NT2/D1 (cell line): ENCODE data around the gene SNRPA1.

ENCODE experiments used
- DNase-seq: peaks from one replicate; pipeline ENCODE4 v3.0.0-alpha.2; 2011; ENCODE audit warnings: low read depth, low spot score
- H3K27me3 ChIP-seq: 2 replicates; pipeline ENCODE4 v1.6.0; 2011; ENCODE audit warnings: mild to moderate bottlenecking; ENCODE audit not compliant: insufficient read length, insufficient read depth
- H3K36me3 ChIP-seq: 2 replicates; pipeline ENCODE4 v1.6.1; 2011; ENCODE audit warnings: mild to moderate bottlenecking, low read length, mixed read lengths; ENCODE audit not compliant: insufficient read depth, insufficient read length
- H3K4me1 ChIP-seq: 2 replicates; pipeline ENCODE4 v1.5.1; 2011; ENCODE audit not compliant: insufficient read depth, insufficient read length
- H3K4me3 ChIP-seq: 2 replicates; pipeline ENCODE4 v1.5.1; 2011; ENCODE audit warnings: low read depth; ENCODE audit not compliant: insufficient read length
- H3K9ac ChIP-seq: 2 replicates; pipeline ENCODE4 v1.6.0; 2011; ENCODE audit warnings: low read depth; ENCODE audit not compliant: insufficient read length
- H3K9me3 ChIP-seq: 2 replicates; pipeline ENCODE4 v1.5.1; 2011; ENCODE audit warnings: mild to moderate bottlenecking, low read length; ENCODE audit not compliant: insufficient read depth
- SUZ12 ChIP-seq: IDR thresholded peaks from 2 replicates; pipeline ENCODE4 v1.6.1; 2011; ENCODE audit not compliant: insufficient read length, insufficient read depth; ENCODE audit errors: extremely low read depth
- YY1 ChIP-seq: IDR thresholded peaks from 2 replicates; pipeline ENCODE4 v1.6.1; 2011; ENCODE audit not compliant: insufficient read length, insufficient read depth
- ZNF274 ChIP-seq: IDR thresholded peaks from 2 replicates; pipeline ENCODE4 v1.6.1; 2011; ENCODE audit warnings: mild to moderate bottlenecking, low read depth, low read length

SNRPA1 gene

DNA sequence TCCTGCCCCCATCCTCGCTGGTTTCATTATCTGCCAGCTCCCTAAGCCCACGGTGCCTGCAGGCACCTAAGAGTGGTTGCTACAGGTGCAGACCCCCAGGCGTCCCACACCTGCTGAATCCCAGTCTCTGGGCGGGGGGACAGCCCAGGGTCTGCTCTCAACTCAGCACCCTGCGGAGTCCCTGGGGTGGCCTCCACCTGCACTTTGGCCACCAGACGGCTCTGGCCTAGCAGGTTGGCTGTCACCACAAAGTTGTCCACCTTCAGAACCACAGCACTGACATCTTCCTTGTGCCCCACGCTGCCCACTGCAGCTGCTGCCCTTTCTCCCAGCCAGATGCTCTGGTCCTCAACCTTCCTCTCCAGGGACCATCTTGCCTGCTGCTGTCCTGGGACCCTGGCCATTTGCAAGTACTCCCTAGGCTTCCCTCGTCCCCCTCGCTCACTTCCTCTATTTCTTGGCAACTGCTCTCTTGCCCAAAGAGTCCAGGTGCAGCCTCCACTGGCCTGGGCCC lies 34.9 kb upstream of the SNRPA1 start:
- Histone ChIP-seq H3K4me1 (peaks cover 2% of the 10 kb centered on the region), H3K27me3 (no peaks in the 10 kb centered on the region), H3K9me3 (no peaks in the 10 kb centered on the region; the same call in 1 of the 2 replicates), H3K36me3 (peaks cover 12% of the 10 kb centered on the region), H3K9ac (no peak overlapping the region), H3K4me3 (no peak overlapping the region)
- TF ChIP-seq ZNF274, result no peak
- no peak for TF ChIP-seq SUZ12
- TF ChIP-seq YY1, result no peak
- DNase-seq, result no peak

DNA sequence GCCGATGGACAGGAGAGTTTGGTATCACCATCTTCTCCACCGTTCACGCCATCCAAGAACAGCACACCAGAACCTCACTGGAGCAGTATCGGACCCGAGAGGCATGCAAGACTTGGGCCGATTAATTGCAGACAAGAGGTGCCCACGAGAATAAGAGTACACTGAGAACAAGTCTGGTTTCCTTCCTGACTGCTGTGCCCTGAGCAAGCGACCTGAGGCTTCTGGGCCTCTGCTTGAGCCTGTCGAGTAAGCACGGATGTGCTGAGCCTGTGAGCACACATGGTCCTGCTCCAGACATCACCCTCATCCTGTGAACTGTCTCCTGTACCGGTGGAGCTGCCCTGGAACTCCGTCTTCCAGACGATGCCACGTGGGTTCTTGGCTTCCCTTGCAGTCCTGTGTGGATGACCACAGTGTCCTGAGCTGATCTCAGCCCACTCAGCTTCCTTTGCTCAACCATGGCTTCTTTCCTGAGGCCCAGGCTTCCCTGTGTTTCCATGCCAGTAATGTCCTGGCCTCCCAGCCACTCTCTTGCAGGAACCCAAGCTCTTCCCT lies 34.3 kb upstream of the SNRPA1 start:
- H3K36me3 ChIP-seq, result peaks cover 17% of the 10 kb centered on the region
- H3K4me3 ChIP-seq, result no peak overlapping the region
- TF ChIP-seq ZNF274, result no peak
- TF ChIP-seq YY1, result no peak
- no peak for TF ChIP-seq SUZ12
- H3K4me1 ChIP-seq, result peaks cover 2% of the 10 kb centered on the region
- no peaks in the 10 kb centered on the region for H3K27me3 ChIP-seq
- H3K9ac ChIP-seq, result no peak overlapping the region
- DNase-seq, result no peak
- no peaks in the 10 kb centered on the region; the same call in 1 of the 2 replicates for H3K9me3 ChIP-seq

DNA sequence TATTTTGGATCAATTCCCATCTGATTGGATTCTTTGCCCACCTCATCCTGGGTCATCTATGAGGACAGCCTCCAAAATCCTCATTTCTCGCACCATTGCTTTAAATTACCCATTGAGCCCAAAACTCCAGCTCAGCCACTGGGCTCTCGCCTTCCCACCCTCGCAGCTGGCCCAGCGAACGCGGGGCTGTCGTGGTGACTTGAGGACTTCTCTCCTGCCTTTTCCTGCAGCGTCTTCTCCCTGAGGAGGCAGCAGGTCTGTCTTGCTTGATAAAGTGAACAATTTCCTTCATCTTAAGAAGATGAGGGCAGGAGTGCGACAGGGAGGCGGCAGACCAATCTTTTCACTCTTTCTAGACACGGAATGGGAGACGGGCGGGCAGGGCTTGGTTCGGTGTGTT lies 33.0 kb upstream of the SNRPA1 start:
- H3K9me3 ChIP-seq, result no peaks in the 10 kb centered on the region
- peaks cover 17% of the 10 kb centered on the region for H3K36me3 ChIP-seq
- no peak for DNase-seq
- no peaks in the 10 kb centered on the region for H3K27me3 ChIP-seq
- H3K9ac ChIP-seq, result no peak overlapping the region
- H3K4me3 ChIP-seq, result no peak overlapping the region
- peaks cover 2% of the 10 kb centered on the region for H3K4me1 ChIP-seq
- TF ChIP-seq YY1 (no peak), SUZ12 (no peak)

DNA sequence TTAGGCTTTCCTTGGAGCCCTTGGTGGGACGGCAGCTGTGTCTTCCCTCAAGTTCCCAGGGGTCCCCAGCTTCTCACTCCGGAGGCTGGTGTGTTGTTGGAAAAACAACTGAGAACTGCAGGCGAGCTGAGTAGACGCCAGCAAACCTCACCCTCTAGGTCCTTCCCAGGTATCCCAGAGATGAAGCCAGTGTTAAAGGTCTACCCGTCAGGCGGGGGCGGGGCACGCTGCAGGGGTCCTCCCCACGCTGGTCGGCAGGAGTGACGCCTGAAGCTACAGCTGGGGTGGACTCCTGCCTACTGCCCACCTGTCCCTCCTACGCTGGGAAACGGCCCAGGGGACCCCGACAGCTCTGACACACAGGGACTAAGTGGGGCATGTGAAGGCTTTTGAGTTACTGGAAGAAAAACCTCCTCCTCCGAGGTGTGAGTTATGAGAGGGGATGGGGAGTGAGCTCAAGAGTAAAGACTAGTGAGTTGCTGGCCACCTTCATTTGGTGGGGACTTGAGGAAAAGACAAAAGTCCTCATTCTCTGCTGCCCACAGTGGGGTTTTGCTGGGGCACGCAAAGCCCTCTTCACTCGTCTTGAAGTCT lies 32.2 kb upstream of the SNRPA1 start:
- no peak overlapping the region for H3K4me3 ChIP-seq
- no peak overlapping the region for H3K9ac ChIP-seq
- H3K27me3 ChIP-seq, result no peaks in the 10 kb centered on the region
- no peak for DNase-seq
- no peak for TF ChIP-seq SUZ12
- TF ChIP-seq YY1, result no peak
- TF ChIP-seq ZNF274, result no peak
- H3K36me3 ChIP-seq, result peaks cover 17% of the 10 kb centered on the region
- no peaks in the 10 kb centered on the region for H3K9me3 ChIP-seq
- peaks cover 2% of the 10 kb centered on the region for H3K4me1 ChIP-seq

DNA sequence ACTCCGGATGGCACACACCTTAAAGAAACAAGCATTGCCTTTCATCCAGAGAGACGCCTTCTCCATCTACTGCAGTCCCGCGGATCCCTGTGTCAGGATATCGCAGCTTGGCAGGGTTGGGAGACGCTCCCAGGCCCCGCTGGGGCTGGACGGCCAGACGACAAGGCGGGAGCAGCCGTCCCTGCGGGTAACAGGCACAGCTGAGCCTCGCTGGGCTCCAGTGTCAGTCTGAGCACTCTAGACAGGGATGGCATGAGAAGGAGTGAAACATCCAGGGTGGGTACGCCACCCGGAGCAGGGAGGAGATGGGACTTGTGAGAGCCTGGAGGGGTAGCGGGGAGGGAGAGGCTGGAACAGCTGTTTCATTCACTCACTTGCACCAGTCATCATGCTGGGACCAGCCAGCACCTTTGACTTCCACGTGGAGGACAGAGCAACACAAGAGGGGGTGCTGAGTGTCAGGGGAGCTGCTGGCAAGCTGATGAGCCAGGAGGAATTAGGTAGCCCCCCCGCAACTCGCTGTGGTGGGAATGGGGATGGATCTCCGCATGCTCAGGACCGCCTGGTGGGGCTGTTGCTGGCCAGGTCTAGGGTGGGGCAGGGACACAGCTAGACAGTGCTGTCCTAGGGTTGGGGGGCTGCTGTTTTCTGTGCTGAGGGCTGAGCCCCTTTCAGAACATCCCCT lies 31.6 kb upstream of the SNRPA1 start:
- Histone ChIP-seq H3K9me3 (no peaks in the 10 kb centered on the region), H3K4me3 (no peak overlapping the region), H3K9ac (no peak overlapping the region), H3K27me3 (no peaks in the 10 kb centered on the region), H3K4me1 (peaks cover 2% of the 10 kb centered on the region), H3K36me3 (peaks cover 17% of the 10 kb centered on the region)
- no peak for TF ChIP-seq YY1
- TF ChIP-seq SUZ12, result no peak
- no peak for TF ChIP-seq ZNF274
- no peak for DNase-seq

DNA sequence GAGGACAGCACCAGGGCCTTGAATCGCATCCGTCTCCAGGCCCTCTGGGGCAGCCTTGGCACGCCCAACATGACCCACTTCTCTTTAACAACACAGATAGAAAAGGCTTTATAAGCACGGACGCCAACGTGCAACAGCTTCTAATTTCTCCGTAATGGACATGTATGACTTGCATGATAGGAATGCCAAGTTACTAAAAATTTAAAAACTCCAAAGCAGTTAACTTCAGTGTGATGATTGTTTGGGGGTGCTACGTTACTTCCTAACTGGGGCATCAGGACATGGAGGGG lies 30.9 kb upstream of the SNRPA1 start:
- Histone ChIP-seq H3K9me3 (no peaks in the 10 kb centered on the region), H3K4me3 (no peak overlapping the region), H3K9ac (no peak overlapping the region), H3K27me3 (no peaks in the 10 kb centered on the region), H3K4me1 (peaks cover 2% of the 10 kb centered on the region), H3K36me3 (peaks cover 17% of the 10 kb centered on the region)
- no peak for TF ChIP-seq YY1
- no peak for TF ChIP-seq ZNF274
- no peak for TF ChIP-seq SUZ12
- DNase-seq, result no peak

DNA sequence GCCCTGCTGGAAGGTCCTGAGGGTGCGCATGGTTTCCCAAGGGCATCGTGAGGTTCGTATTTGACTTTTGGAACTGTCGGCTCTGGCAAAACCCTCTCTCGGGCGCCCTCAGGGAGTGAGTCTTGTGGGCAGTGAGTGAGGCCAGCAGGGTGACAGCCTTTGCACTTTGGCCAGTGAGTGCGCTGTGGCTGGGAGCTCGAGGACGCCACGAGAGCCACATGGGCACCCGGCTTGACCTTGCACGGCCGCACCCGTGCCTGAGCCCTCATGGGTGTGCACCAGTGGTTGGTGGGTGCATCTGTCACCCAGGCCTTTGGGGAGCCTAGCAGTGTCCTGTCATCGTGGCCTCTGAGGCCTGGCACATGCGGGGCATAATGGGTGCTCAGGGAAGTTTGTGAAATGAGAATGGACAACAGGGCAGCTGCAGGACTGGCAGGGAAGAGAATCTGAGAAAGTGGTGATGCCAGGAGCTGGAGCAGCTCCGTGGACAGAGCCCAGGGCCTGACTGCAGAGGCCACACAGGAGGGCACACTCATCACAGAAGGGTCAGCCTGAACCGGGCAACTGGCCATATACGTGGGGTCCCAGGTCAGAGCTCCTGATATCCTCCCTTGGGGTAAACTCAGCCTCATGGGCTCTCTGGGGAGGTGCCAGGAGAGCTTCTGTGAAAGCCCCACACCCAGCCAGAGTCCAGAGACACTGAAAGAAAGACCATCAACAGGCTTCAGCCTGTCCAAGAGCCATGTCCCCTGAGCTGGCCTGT lies 30.4 kb upstream of the SNRPA1 start:
- H3K4me1 ChIP-seq, result peaks cover 2% of the 10 kb centered on the region
- DNase-seq, result no peak
- H3K9ac ChIP-seq, result no peak overlapping the region
- peaks cover 17% of the 10 kb centered on the region for H3K36me3 ChIP-seq
- TF ChIP-seq ZNF274, result no peak
- TF ChIP-seq SUZ12, result no peak
- no peak for TF ChIP-seq YY1
- H3K27me3 ChIP-seq, result no peaks in the 10 kb centered on the region
- H3K4me3 ChIP-seq, result no peak overlapping the region
- no peaks in the 10 kb centered on the region for H3K9me3 ChIP-seq
